ENCODE measurements around the gene MTHFD2.

DNA sequence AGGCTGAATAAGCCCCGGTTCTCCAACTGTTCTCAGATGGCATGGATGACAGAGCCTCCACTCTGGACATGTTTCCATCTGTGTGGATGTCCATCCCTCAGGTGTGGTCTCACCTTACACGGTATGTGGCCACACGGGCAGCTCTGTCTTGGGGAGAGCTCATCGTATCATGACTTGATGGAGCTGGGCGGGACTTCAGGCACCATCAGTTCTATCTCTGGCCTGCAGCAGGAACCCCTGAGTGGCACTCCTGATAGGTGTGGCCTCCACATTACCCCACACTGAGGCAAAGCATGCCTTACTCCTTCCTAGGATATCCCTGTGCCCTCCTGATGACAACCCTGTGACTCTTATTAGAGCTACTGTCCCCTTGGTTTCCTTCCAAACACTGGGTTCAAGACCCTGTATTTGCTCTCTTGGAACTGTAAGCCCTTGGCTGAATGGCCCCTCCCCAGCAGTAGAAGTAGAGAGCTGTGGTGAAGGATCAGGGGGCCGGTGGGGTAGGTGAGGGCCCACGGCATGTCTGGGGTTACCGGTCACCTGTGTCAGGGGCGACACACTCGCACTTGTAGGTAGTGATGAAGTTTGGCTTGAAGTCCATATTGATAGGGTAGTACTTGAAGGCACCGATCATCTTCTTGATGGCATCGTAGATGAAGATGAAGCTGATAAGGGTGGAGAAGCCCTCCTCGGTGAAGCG lies 48.2 kb downstream of the MTHFD2 start:
- TF ChIP-seq, protein P1, sequence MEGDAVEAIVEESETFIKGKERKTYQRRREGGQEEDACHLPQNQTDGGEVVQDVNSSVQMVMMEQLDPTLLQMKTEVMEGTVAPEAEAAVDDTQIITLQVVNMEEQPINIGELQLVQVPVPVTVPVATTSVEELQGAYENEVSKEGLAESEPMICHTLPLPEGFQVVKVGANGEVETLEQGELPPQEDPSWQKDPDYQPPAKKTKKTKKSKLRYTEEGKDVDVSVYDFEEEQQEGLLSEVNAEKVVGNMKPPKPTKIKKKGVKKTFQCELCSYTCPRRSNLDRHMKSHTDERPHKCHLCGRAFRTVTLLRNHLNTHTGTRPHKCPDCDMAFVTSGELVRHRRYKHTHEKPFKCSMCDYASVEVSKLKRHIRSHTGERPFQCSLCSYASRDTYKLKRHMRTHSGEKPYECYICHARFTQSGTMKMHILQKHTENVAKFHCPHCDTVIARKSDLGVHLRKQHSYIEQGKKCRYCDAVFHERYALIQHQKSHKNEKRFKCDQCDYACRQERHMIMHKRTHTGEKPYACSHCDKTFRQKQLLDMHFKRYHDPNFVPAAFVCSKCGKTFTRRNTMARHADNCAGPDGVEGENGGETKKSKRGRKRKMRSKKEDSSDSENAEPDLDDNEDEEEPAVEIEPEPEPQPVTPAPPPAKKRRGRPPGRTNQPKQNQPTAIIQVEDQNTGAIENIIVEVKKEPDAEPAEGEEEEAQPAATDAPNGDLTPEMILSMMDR (IDR thresholded peaks at IDR 0.05) = no peak
- TF ChIP-seq EP300 (IDR thresholded peaks at IDR 0.05; ENCODE audit: low read depth) (no peak), POLR2A (IDR thresholded peaks at IDR 0.05) (no peak), POLR2AphosphoS5 (IDR thresholded peaks at IDR 0.05) (no peak)
